Measurements from ENCODE around the gene B4GALT5.
A peak's percentile ranks its signal among the peaks of the same experiment; 100 is the strongest.

B4GALT5 gene

DNA sequence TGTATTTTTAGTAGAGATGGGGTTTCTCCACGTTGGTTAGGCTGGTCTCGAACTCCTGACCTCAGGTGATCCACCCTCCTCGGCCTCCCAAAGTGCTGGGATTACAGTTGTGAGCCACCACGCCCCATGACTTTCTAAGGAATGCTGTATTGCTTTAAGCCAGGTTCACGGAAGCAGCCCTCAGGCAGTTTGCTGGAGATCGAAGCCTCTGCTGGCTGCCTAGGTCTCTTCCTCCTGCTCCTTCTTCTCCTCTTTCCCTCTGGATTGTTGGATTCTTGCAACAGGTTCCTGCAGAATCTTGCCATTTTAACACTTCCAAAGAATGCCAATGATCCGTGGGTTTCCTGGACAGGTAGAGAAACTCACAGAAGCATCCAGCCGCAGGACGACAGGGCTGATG lies 29.3 kb upstream of the B4GALT5 start:
- Histone ChIP-seq H3K27ac (no peak overlapping the region), H3K36me3 (no peaks in the 10 kb centered on the region), H3K4me3 (ENCODE audit: low read depth in 1 of 2, low read length in 1 of 2) (no peak overlapping the region), H3K27me3 (no peaks in the 10 kb centered on the region), H3K4me1 (ENCODE audit: control insufficient read depth in 1 of 2, insufficient read depth in 1 of 2, low read depth in 1 of 2, low read length in 1 of 2) (peaks cover 13 to 21% of the 10 kb centered on the region in 2 experiments), H3K9me3 (no peaks in the 10 kb centered on the region)
- TF ChIP-seq, protein P1, sequence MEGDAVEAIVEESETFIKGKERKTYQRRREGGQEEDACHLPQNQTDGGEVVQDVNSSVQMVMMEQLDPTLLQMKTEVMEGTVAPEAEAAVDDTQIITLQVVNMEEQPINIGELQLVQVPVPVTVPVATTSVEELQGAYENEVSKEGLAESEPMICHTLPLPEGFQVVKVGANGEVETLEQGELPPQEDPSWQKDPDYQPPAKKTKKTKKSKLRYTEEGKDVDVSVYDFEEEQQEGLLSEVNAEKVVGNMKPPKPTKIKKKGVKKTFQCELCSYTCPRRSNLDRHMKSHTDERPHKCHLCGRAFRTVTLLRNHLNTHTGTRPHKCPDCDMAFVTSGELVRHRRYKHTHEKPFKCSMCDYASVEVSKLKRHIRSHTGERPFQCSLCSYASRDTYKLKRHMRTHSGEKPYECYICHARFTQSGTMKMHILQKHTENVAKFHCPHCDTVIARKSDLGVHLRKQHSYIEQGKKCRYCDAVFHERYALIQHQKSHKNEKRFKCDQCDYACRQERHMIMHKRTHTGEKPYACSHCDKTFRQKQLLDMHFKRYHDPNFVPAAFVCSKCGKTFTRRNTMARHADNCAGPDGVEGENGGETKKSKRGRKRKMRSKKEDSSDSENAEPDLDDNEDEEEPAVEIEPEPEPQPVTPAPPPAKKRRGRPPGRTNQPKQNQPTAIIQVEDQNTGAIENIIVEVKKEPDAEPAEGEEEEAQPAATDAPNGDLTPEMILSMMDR (IDR thresholded peaks at IDR 0.05), result no peak

DNA sequence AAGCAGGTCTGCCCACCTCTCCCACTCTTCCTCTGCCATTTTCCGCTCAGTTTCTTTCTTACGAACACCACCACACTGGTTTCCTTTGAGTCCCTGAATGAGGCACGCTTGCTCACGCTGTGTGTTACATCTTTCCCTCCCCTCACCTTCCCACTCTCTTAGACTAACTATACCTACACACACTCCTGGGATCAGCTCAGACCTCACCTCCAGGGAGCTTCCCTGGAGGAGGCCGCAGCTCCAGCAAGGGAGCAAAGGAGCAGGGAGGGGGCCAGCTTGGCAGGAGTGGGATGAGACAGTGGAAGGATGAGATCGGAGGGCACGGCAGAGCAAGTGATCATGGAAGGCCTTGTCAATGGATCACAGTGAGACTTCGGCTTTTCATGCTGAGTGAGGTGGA lies 28.3 kb upstream of the B4GALT5 start:
- Histone ChIP-seq H3K9me3 (no peaks in the 10 kb centered on the region), H3K27ac (no peak overlapping the region), H3K36me3 (no peaks in the 10 kb centered on the region), H3K4me1 (ENCODE audit: control insufficient read depth in 1 of 2, insufficient read depth in 1 of 2, low read depth in 1 of 2, low read length in 1 of 2) (peaks cover 10 to 18% of the 10 kb centered on the region in 2 experiments), H3K4me3 (ENCODE audit: low read depth in 1 of 2, low read length in 1 of 2) (no peak overlapping the region), H3K27me3 (no peaks in the 10 kb centered on the region)
- TF ChIP-seq, protein P1 (IDR thresholded peaks at IDR 0.05), result no peak

DNA sequence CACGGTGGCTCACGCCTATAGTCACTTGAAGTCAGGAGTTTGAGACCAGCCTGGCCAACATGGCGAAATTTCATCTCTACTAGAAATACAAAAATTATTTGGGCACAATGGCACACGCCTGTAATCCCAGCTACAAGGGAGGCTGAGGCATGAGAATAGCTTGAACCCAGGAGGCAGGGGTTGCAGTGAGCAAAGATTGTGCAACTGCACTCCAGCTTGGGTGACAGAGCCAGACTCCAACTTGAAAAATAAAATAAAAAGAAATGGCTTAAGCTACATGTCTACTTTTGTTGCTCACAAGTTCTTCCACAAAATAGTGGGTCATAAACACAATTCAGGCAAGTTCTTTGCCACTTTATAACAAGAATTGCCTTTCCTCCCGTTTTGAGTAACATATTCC lies 27.1 kb upstream of the B4GALT5 start:
- no peak overlapping the region for H3K4me3 ChIP-seq (ENCODE audit: low read depth in 1 of 2, low read length in 1 of 2)
- H3K36me3 ChIP-seq, result no peaks in the 10 kb centered on the region
- H3K27me3 ChIP-seq, result no peaks in the 10 kb centered on the region
- H3K27ac ChIP-seq, result no peak overlapping the region
- peaks cover 10 to 18% of the 10 kb centered on the region in 2 experiments for H3K4me1 ChIP-seq (ENCODE audit: control insufficient read depth in 1 of 2, insufficient read depth in 1 of 2, low read depth in 1 of 2, low read length in 1 of 2)
- no peaks in the 10 kb centered on the region for H3K9me3 ChIP-seq
- TF ChIP-seq, protein P1 (IDR thresholded peaks at IDR 0.05), result no peak

DNA sequence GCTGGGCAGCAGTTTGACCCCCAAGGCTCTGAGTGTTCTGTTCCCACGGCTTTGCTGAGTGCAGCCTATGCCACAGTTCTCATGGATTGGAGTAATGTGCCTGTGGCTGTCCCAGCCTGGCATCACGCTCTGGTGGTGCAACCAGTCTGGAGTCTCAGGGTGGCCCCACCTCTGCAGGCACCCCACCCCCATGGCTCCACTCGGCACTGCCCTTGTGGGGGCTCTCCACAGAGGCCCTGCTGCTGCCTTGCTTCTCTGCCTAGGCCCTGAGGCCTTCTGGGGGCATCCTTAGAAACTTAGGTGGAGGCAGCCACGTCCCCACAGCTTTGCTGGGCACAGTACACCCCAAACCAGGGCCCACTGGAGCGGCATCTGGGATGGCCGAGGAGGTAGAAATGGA lies 25.4 kb upstream of the B4GALT5 start:
- peaks cover 15 to 20% of the 10 kb centered on the region in 2 experiments for H3K4me1 ChIP-seq (ENCODE audit: control insufficient read depth in 1 of 2, insufficient read depth in 1 of 2, low read depth in 1 of 2, low read length in 1 of 2)
- TF ChIP-seq, protein P1 (IDR thresholded peaks at IDR 0.05), result no peak
- no peaks in the 10 kb centered on the region for H3K9me3 ChIP-seq
- peak overlapping the region; percentile 33 for H3K27ac ChIP-seq
- no peaks in the 10 kb centered on the region for H3K36me3 ChIP-seq
- no peak overlapping the region for H3K4me3 ChIP-seq (ENCODE audit: low read depth in 1 of 2, low read length in 1 of 2)
- no peaks in the 10 kb centered on the region for H3K27me3 ChIP-seq

DNA sequence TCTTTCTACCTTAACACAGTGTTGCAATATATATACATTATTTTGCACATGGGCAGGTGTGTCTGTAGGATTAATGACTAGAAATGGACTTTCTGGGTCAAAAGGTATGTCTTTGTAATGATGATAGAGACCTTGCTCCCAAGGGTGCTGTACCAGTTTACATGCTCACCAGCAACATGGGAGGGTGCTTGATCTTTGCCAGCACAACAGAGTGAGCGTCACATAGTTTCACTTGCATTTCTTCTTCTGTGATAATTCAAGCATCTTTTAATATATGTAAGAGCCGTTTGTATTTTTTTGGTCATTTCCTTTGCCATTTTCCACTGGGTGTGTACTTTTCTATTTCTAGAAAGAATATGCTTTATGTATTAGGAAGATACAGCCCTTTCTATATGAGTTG lies 23.6 kb upstream of the B4GALT5 start:
- Histone ChIP-seq H3K4me1 (ENCODE audit: control insufficient read depth in 1 of 2, insufficient read depth in 1 of 2, low read depth in 1 of 2, low read length in 1 of 2) (peaks cover 26 to 35% of the 10 kb centered on the region in 2 experiments), H3K36me3 (no peaks in the 10 kb centered on the region), H3K4me3 (ENCODE audit: low read depth in 1 of 2, low read length in 1 of 2) (no peak overlapping the region), H3K9me3 (no peaks in the 10 kb centered on the region), H3K27ac (no peak overlapping the region), H3K27me3 (no peaks in the 10 kb centered on the region)
- TF ChIP-seq, protein P1 (IDR thresholded peaks at IDR 0.05), result no peak

DNA sequence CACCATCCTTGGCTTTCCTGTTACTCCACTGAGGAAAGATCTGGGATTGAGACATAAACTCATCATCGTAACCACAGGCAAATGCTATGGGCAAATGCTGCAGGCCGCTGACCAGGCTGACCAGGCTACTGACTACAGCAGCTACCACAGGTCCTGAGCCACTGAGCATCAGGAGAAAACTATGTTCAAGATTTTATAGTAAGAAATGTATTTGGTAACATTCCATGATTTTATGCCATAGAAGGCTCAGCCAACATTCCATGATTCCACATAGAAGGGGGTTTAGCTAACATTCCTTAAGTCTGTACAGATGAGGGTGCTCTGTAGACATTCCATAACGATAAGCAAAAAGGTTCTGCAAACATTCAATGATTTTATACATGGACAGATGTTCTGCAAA lies 16.1 kb upstream of the B4GALT5 start:
- Histone ChIP-seq H3K36me3 (no peaks in the 10 kb centered on the region), H3K27me3 (no peaks in the 10 kb centered on the region), H3K4me1 (ENCODE audit: control insufficient read depth in 1 of 2, insufficient read depth in 1 of 2, low read depth in 1 of 2, low read length in 1 of 2) (peaks cover 91% of the 10 kb centered on the region in 2 experiments), H3K9me3 (no peaks in the 10 kb centered on the region), H3K27ac (peak overlapping the region; percentile 77), H3K4me3 (ENCODE audit: low read depth in 1 of 2, low read length in 1 of 2) (no peak overlapping the region)
- TF ChIP-seq, protein P1 (IDR thresholded peaks at IDR 0.05), result no peak

All from neutrophil (primary cell).